GM18873 (cell line): Measurements from ENCODE around the gene TEX47.

Experiments used
- ATAC-seq: cut with Tn5 transposase; IDR thresholded peaks from one replicate; pipeline ENCODE4 v1.9.1; 2021; ENCODE audit warnings: mild to moderate bottlenecking, moderate library complexity, moderate number of reproducible peaks; ENCODE audit not compliant: unreplicated experiment, low FRiP score

Gene TEX47

GRCh38 chr7:88756802-88757201 lies 38.7 kb downstream of the TEX47 start:
- ATAC-seq: no peak

GRCh38 chr7:88746126-88746525 lies 49.4 kb downstream of the TEX47 start:
- no peak for ATAC-seq
